ENCODE results near the gene KRTAP20-2. TPM values are rescaled to one million over a fixed set of nuclear protein-coding genes. Genes with fewer than 3 reads are reported as not detected.

KRTAP20-2 gene
- total RNA-seq, 1 experiment from 2014 or later: not detected

DNA sequence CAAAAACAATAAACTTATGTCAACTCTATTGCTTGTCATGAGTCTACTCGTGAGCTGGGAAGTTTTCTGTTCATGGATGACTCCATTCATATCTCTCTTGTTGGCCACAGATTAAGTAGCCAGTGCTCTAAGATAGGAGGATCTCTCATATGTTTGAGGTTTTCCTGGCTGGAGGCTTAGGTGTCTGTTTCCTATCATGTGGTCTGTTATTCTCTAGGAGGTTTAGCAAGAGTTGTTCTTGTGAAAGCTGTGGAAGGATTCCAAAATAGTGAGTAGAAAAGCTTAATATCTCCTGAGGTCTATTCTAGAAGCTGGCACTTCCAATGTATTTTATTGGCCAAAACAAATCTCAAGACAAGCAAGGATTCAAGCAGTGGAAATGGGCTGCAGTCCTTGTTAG, 5.8 kb upstream of the KRTAP20-2 start:
- Histone ChIP-seq H3K27me3 (ENCODE audit: control insufficient read depth, insufficient read depth, low read length) (no peaks in the 10 kb centered on the region), H3K4me3 (ENCODE audit: insufficient read depth, low read depth, low read length) (no peak overlapping the region), H3K36me3 (replicated peaks; ENCODE audit: control insufficient read depth, insufficient read depth, low read length) (no peaks in the 10 kb centered on the region)
- DNase-seq: no peak

DNA sequence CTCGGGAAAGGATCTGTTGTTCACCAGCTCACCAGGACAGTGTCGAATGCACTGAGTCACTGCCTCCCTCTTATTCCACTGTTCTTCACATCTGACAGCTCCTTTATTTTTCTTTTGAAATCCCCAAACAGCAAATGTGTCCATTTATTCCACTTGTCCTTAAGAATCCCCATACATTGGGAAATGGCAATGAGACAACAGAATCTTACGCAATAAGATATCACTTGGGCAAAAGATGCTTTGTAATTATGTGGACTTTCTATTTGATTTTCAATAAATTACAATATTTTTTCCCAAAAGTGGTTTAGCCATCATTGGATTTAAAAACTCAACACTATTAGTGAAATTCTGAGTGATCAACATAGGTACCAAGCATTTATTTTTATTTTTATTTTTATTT, 3.7 kb downstream of the KRTAP20-2 start:
- Histone ChIP-seq H3K36me3 (replicated peaks; ENCODE audit: control insufficient read depth, insufficient read depth, low read length) (no peaks in the 10 kb centered on the region), H3K4me3 (ENCODE audit: insufficient read depth, low read depth, low read length) (no peak overlapping the region), H3K27me3 (ENCODE audit: control insufficient read depth, insufficient read depth, low read length) (no peaks in the 10 kb centered on the region)
- DNase-seq: no peak

DNA sequence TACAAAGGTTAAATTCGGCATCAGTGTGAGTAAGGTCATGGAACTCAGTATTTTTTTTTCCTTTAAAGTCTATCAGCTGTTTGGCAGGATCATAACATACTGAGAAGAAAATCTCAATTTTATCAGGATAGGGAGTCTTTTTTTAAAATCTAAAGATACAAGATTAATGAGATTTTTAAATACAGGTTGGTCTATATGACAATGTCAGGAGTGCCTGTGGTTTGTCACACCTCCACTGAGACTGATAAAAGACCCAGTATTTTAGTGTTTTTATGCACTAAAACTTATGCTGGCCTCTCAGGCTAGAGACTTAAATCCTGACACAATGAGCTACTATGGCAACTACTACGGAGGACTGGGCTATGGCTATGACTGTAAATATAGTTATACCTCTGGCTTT, 7.6 kb downstream of the KRTAP20-2 start, which contains the start of gene KRTAP20-3:
Gene KRTAP20-3, plus strand, starts transcription at position 301 of the 400 bp plus-strand sequence.
- no peak for DNase-seq
- Histone ChIP-seq H3K4me3 (ENCODE audit: insufficient read depth, low read depth, low read length) (no peak within 1 kb of the TSS), H3K27me3 (ENCODE audit: control insufficient read depth, insufficient read depth, low read length) (no peaks in the 10 kb centered on the region), H3K36me3 (replicated peaks; ENCODE audit: control insufficient read depth, insufficient read depth, low read length) (no peaks in the 10 kb centered on the region)

DNA sequence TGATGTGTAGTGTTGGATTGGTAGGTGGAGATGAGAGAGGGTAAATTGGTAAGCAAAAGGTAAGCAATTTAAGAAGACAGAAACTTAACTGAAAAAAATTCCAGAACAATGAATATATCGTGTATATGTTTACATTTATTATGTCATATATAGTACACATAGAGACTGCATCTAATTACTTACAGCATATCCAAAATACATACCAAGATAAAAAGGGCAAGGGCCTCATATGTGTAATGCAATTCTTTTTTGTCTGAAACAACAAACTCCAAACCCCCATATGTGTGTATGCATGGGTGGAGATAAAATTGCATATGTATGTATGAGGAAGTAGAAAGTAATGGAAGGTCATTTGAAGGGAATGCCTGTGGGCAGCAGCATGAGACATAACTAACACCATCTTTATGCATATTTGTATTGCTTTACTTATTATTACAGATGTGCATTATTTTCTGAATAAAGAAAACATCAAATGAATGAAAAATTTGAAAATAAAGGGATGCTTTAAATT, 12.0 kb downstream of the KRTAP20-2 start:
- no peak overlapping the region for H3K4me3 ChIP-seq (ENCODE audit: insufficient read depth, low read depth, low read length)
- no peak for DNase-seq
- no peaks in the 10 kb centered on the region for H3K36me3 ChIP-seq (replicated peaks; ENCODE audit: control insufficient read depth, insufficient read depth, low read length)
- H3K27me3 ChIP-seq (ENCODE audit: control insufficient read depth, insufficient read depth, low read length): no peaks in the 10 kb centered on the region

DNA sequence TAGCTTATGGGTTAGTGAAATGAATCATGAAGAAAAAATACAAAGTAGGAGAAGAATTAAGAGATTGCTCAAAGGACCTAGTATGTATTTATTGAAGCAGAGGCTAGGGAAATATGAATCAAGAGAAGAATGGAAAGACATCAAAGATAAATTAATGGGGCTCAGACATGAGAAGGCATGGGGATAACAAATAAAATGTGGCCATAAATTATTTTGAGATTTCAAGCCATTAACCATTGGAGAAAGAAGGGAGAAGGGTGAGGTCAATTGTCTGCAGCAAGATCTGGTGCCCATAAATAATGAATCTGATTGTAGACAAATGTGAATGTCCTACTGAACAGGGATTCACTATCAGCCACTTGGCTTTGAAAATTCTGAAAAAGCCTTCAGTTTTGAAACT, 17.9 kb downstream of the KRTAP20-2 start:
- no peak overlapping the region for H3K4me3 ChIP-seq (ENCODE audit: insufficient read depth, low read depth, low read length)
- DNase-seq: no peak
- H3K27me3 ChIP-seq (ENCODE audit: control insufficient read depth, insufficient read depth, low read length): no peaks in the 10 kb centered on the region
- H3K36me3 ChIP-seq (replicated peaks; ENCODE audit: control insufficient read depth, insufficient read depth, low read length): no peaks in the 10 kb centered on the region

DNA sequence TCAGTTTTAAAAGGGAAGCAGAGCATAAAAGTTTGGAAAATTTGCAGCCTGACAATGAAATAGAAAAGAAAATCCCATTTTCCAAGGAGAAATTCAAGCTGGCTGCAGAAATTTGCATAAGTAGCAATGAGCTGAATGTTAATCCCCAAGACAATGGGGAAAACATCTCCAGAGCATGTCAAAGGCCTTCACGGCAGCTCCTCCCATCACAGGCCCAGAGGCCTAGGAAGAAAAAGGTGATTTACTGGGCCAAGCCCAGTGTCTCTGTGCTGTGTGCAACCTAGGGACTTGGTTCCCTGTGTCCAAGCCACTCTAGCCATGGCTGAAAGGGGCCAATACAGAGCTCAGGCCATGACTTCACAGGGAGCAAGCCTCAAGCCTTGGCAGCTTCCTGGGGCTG, 33.8 kb downstream of the KRTAP20-2 start:
- Histone ChIP-seq H3K36me3 (replicated peaks; ENCODE audit: control insufficient read depth, insufficient read depth, low read length) (no peaks in the 10 kb centered on the region), H3K4me3 (ENCODE audit: insufficient read depth, low read depth, low read length) (no peak overlapping the region), H3K27me3 (ENCODE audit: control insufficient read depth, insufficient read depth, low read length) (no peaks in the 10 kb centered on the region)
- no peak for DNase-seq

DNA sequence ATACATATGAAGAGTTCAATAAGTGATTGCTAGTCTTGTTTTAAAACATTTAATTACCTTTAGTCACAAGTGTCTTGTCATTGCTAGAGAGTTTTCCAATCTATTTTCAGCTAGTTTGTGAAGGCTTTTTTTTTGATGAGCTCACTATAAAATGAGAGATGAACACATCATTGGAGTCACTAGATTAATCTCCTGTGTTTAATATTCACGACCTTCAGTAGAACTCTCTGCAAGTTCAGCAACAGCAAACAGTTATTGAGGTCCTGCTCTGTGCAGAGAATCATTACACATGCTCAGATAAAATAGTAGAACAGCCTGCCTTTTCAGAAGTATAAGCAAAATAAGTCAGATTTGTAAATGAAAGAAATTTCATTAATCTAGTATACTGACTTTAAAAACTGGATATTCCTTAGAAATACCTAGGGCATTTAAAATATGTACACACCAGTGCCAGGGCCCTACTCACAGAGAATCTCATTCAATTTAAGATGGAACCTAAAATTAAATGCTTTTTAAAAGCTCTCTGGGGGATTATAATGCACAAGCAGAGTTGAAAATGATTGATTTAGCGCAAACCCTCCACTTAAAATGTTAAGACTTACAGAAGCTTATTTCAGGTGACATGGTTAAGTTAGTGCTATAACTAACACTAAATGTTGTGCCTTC, 38.1 kb downstream of the KRTAP20-2 start:
- no peaks in the 10 kb centered on the region for H3K36me3 ChIP-seq (replicated peaks; ENCODE audit: control insufficient read depth, insufficient read depth, low read length)
- H3K27me3 ChIP-seq (ENCODE audit: control insufficient read depth, insufficient read depth, low read length): no peaks in the 10 kb centered on the region
- no peak for DNase-seq
- H3K4me3 ChIP-seq (ENCODE audit: insufficient read depth, low read depth, low read length): no peak overlapping the region

DNA sequence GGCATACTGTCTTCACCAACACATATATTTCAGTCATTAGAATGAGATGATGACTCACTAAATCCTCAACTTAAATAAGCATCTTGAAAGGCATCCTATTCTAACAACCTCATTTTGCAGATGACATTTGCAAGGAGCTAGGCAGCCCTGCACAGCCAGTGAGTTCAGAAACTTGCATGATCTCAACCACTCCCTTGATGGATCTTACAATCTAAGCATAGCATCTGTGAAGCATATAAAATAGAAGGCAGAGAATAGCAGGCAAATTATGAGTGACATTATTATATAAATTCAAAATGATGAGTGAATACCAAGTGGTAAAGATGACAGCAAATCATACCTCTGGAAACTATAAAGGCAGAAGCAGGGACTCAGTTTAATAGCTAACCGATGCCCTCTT, 39.3 kb downstream of the KRTAP20-2 start:
- H3K4me3 ChIP-seq (ENCODE audit: insufficient read depth, low read depth, low read length): no peak overlapping the region
- DNase-seq: no peak
- no peaks in the 10 kb centered on the region for H3K27me3 ChIP-seq (ENCODE audit: control insufficient read depth, insufficient read depth, low read length)
- H3K36me3 ChIP-seq (replicated peaks; ENCODE audit: control insufficient read depth, insufficient read depth, low read length): no peaks in the 10 kb centered on the region

DNA sequence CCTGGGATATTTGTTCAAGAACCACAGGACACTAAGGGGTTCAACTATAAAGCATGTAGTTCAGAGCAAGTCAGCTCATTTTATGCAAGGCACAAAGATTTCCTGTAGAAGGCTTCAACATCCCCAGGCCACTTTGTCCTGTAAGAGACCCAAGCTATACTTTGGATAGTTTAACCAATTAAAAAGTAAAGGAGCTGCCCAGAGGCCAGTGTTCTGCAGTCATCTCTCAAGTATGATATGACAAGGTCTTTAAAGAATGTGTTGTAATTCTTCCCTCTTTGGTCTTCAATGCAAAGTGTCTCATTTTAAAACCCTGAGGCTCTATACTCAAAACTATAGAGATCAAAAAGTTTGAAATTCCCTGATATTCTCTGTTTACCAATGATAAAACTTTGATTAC, 41.7 kb downstream of the KRTAP20-2 start:
- Histone ChIP-seq H3K27me3 (ENCODE audit: control insufficient read depth, insufficient read depth, low read length) (no peaks in the 10 kb centered on the region), H3K4me3 (ENCODE audit: insufficient read depth, low read depth, low read length) (no peak overlapping the region), H3K36me3 (replicated peaks; ENCODE audit: control insufficient read depth, insufficient read depth, low read length) (no peaks in the 10 kb centered on the region)
- no peak for DNase-seq

DNA sequence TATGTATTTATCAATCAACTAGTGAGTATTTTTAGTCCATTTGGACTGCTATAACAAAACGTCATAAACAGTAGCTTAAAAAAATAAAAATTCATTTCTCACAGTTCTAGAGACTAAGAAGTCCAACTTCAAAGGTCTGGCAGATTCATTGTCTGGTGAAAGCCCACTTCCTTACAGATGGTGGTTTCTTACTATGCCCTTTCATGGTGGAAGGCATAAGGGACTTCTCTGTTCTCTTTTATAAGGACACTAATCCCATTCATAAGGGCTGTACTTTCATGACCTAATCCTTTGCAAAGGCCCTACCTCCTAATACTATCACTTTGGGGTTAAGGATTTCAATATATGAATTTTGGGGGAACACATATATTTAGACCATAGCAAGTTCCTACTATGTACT, 45.6 kb downstream of the KRTAP20-2 start:
- DNase-seq: no peak
- H3K4me3 ChIP-seq (ENCODE audit: insufficient read depth, low read depth, low read length): no peak overlapping the region
- H3K36me3 ChIP-seq (replicated peaks; ENCODE audit: control insufficient read depth, insufficient read depth, low read length): no peaks in the 10 kb centered on the region

DNA sequence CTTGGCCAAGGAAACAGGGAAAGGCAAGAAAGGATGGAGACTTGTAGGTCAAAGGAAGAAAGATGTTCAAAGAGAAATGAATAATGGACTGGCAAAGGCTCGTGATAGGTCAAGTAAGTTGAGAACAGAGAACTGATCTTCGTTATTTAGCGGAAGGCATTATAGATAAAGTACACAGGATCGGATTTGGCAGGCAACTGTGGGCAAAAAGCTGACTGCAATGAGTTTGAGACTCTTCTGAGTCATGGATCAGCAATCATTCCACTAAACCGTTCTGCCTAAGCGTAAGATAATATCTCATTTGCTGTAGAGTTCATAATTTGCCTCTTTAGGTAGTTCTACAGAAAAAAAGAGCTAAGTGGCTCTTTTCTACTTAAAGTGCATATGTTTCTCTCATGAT, 49.5 kb downstream of the KRTAP20-2 start:
- no peak for DNase-seq
- no peak overlapping the region for H3K4me3 ChIP-seq (ENCODE audit: insufficient read depth, low read depth, low read length)
- H3K27me3 ChIP-seq (ENCODE audit: control insufficient read depth, insufficient read depth, low read length): no peaks in the 10 kb centered on the region
- H3K36me3 ChIP-seq (replicated peaks; ENCODE audit: control insufficient read depth, insufficient read depth, low read length): no peaks in the 10 kb centered on the region

More for the DNA sequence above, 45.6 kb downstream of the KRTAP20-2 start:
- no peaks in the 10 kb centered on the region for H3K27me3 ChIP-seq (ENCODE audit: control insufficient read depth, insufficient read depth, low read length)

Other genes starting within 250 kb of the KRTAP20-2 start
- gene KRTAP13-1, start 239.2 kb upstream of the KRTAP20-2 start, total RNA-seq (2014; rRNA removed; shearing (Covaris generic)): not detected in 2 replicates
- not detected in 2 replicates for gene KRTAP13-3, start 209.3 kb upstream of the KRTAP20-2 start, total RNA-seq (2014; rRNA removed; shearing (Covaris generic))
- not detected in 2 replicates for gene KRTAP13-4, start 205.0 kb upstream of the KRTAP20-2 start, total RNA-seq (2014; rRNA removed; shearing (Covaris generic))
- gene KRTAP15-1, start 194.9 kb upstream of the KRTAP20-2 start, total RNA-seq (2014; rRNA removed; shearing (Covaris generic)): not detected in 2 replicates
- not detected in 2 replicates for gene KRTAP19-1, start 154.8 kb upstream of the KRTAP20-2 start, total RNA-seq (2014; rRNA removed; shearing (Covaris generic))
- not detected in 2 replicates for gene KRTAP19-2, start 147.8 kb upstream of the KRTAP20-2 start, total RNA-seq (2014; rRNA removed; shearing (Covaris generic))
- gene KRTAP19-3, start 143.2 kb upstream of the KRTAP20-2 start, total RNA-seq (2014; rRNA removed; shearing (Covaris generic)): not detected in 2 replicates
- gene KRTAP19-4, start 138.0 kb upstream of the KRTAP20-2 start, total RNA-seq (2014; rRNA removed; shearing (Covaris generic)): not detected in 2 replicates
- gene KRTAP19-5, start 133.1 kb upstream of the KRTAP20-2 start, total RNA-seq (2014; rRNA removed; shearing (Covaris generic)): not detected in 2 replicates
- not detected in 2 replicates for gene KRTAP19-6, start 93.3 kb upstream of the KRTAP20-2 start, total RNA-seq (2014; rRNA removed; shearing (Covaris generic))
- not detected in 2 replicates for gene KRTAP19-7, start 73.9 kb upstream of the KRTAP20-2 start, total RNA-seq (2014; rRNA removed; shearing (Covaris generic))
- not detected in 2 replicates for gene KRTAP22-2, start 44.8 kb upstream of the KRTAP20-2 start, total RNA-seq (2014; rRNA removed; shearing (Covaris generic))
- not detected in 2 replicates for gene KRTAP6-3, start 42.8 kb upstream of the KRTAP20-2 start, total RNA-seq (2014; rRNA removed; shearing (Covaris generic))
- not detected in 2 replicates for gene KRTAP6-2, start 36.3 kb upstream of the KRTAP20-2 start, total RNA-seq (2014; rRNA removed; shearing (Covaris generic))
- not detected in 2 replicates for gene KRTAP22-1, start 34.1 kb upstream of the KRTAP20-2 start, total RNA-seq (2014; rRNA removed; shearing (Covaris generic))
- gene KRTAP6-1, start 21.3 kb upstream of the KRTAP20-2 start, total RNA-seq (2014; rRNA removed; shearing (Covaris generic)): not detected in 2 replicates
- gene KRTAP20-1, start 18.8 kb upstream of the KRTAP20-2 start, total RNA-seq (2014; rRNA removed; shearing (Covaris generic)): not detected in 2 replicates
- not detected in 2 replicates for gene KRTAP20-4, start 14.6 kb upstream of the KRTAP20-2 start, total RNA-seq (2014; rRNA removed; shearing (Covaris generic))
- not detected in 2 replicates for gene KRTAP20-3, start 7.7 kb downstream of the KRTAP20-2 start, total RNA-seq (2014; rRNA removed; shearing (Covaris generic))
- gene KRTAP21-3, start 83.6 kb downstream of the KRTAP20-2 start, total RNA-seq (2014; rRNA removed; shearing (Covaris generic)): not detected in 2 replicates
- not detected in 2 replicates for gene KRTAP21-2, start 112.1 kb downstream of the KRTAP20-2 start, total RNA-seq (2014; rRNA removed; shearing (Covaris generic))
- not detected in 2 replicates for gene KRTAP21-1, start 120.2 kb downstream of the KRTAP20-2 start, total RNA-seq (2014; rRNA removed; shearing (Covaris generic))
- not detected in 2 replicates for gene KRTAP8-1, start 178.1 kb downstream of the KRTAP20-2 start, total RNA-seq (2014; rRNA removed; shearing (Covaris generic))
- not detected in 2 replicates for gene KRTAP7-1, start 194.6 kb downstream of the KRTAP20-2 start, total RNA-seq (2014; rRNA removed; shearing (Covaris generic))
- gene KRTAP11-1, start 246.4 kb downstream of the KRTAP20-2 start, total RNA-seq (2014; rRNA removed; shearing (Covaris generic)): not detected in 2 replicates